HG02588 (cell line): Measurements from ENCODE around the gene MRC1.

ENCODE experiments used
- ATAC-seq: cut with Tn5 transposase; IDR thresholded peaks from one replicate; pipeline ENCODE4 v1.9.1; 2021; ENCODE audit warnings: mild to moderate bottlenecking, moderate library complexity; ENCODE audit not compliant: unreplicated experiment

MRC1 gene

DNA sequence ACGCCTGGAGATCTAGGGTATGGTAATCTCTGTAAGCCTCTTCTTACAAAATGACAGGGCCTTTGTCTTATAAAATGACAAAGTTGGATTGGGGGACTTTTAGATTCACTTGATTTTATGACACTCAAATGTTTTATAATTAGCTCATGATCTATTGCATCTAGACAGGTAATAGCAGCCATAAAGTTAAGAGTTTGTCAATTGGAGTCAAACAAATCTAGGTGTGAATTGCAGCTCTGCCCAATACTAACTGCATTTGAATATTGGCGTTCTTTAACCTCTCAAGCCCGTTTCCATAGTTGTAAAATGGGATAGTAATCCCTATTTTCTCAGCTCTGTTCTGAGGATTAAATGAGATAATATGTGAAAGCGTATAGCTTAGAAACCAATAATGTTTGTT lies 14.1 kb upstream of the MRC1 start:
- ATAC-seq = no peak

DNA sequence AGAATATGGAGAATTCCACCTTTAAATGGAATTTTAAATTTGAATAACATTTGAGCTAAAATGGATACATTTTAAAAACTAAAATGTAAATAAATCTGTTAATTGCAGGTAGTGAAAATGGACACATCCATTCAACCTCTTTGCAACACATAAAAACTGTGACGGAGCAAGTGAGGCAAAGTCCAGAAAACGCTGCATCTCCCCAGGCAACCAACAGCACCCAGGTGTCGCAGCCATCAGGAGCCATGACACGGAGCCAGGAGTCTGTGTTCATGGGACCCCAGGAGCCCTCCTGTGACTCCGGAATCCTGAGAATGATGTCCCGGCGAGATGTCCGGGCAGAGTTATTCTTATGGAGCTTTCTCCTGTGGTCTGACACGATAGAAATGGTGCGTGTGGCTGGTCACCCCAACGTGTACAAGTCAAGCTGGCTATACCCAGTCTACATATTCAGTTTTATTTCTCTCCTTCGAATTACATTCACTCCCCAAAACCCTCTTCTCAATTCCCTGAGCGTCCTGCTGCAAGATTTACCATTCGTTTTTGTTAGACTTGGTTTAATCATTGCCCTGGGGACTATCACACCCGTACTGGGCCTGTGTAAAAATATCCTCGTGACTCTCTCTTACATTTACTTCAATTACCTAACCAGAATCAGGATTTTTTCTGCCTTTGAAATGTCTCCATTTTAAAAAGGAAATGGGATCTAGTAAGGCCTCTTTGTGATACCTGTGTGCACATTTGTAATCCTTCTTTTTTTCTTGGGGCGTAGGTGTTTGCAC lies 13.1 kb upstream of the MRC1 start:
- no peak for ATAC-seq

DNA sequence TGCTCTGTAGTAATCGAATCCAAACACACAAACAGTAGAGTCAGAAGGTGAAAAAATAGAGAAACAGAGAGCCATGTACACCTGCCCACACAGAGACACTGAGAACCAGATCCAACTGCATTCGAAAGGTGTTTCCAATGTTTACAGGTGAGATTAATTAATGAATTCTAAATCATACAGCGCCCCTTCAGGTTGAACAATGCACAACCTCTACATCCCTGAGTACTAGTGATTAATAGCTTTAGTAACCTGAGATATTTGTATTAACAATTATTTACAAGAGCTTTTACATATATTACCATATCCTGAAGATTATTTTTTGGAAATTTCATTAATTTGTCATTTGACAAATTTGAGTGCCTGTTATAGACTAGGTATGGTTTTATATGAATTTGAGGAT lies 7.6 kb upstream of the MRC1 start:
- no peak for ATAC-seq

DNA sequence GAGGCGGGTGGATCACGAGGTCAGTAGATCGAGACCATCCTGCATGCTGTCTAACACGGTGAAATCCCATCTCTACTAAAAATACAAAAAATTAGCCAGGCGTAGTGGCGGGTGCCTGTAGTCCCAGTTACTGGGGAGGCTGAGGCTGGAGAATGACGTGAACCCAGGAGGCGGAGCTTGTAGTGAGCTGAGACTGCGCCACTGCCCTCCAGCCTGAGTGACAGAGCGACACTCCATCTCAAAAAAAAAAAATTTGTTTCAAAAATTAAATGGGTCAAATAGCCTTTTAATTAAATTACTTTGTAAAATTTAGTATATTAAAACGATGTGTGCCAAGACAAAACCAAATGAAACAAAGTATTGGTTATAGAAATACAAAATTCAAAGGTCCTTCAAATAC lies 6.8 kb upstream of the MRC1 start:
- no peak for ATAC-seq

DNA sequence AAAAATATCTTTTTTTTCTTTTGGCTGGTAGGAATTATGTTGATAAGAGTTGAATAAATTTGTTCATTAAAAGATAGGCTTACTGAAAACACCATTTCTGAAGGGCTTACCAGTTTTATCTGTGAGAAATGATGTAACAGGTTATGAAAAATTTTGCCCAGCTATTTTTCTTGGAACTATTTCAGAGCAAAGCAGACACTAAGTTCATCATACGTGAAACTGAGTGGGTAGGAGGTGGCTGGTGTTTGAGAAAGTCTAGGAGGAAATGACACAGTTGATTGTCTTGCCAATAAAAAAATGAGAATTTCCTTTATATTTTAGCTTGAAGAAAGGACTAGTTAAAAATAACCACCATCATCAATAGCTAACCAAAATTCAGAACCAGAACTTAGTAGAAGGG lies 6.2 kb upstream of the MRC1 start:
- ATAC-seq = no peak

DNA sequence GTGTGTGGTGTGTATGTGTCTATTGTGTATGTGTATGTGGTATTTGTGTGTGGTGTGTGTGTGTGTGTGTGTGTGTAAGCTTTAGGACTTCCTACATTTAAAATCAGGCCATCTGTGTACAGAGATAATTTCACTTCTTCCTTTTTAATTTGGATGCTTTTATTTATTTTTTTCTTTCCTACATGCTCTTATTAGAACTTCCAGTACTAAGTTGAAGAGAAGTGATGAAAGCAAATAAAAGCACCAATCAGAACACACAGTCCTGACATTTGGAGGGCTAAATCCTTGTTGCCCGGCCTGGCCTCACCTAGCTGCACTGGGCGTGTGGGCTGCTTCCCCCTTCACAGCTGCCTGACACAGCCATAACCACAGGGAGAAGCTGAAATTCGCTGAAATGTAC lies 3.8 kb upstream of the MRC1 start:
- ATAC-seq = no peak

DNA sequence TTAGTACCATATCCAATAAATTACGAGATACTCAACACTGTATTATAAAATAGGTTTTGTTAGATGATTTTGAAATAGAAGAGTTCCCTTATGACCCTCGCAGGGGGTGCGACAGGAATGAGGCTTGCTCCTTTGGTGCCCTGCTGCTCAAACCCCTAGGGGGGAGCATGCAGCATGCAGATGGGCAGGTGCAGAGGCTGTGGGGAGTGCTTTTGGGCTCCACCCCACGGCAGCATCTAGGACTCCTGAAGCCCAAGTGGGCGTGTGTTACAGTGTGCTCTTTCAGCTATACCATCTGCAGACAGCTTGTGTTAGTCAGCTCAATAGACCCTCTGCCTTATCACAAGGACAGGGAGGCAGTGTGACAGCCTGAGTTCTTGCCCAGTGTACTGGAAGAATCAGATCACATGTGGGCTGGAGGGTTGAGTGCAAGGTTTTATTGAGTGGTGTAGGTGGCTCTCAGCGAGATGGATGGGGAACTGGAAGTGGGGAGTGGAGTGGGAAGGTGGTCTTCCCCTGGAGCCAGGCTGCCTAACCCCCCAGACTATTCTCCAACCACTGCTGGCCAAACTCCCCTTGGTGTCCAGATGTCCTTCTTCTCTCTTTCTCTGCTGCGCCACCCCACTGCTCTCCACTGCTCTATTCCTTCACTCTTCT lies 3.1 kb upstream of the MRC1 start:
- ATAC-seq = no peak

DNA sequence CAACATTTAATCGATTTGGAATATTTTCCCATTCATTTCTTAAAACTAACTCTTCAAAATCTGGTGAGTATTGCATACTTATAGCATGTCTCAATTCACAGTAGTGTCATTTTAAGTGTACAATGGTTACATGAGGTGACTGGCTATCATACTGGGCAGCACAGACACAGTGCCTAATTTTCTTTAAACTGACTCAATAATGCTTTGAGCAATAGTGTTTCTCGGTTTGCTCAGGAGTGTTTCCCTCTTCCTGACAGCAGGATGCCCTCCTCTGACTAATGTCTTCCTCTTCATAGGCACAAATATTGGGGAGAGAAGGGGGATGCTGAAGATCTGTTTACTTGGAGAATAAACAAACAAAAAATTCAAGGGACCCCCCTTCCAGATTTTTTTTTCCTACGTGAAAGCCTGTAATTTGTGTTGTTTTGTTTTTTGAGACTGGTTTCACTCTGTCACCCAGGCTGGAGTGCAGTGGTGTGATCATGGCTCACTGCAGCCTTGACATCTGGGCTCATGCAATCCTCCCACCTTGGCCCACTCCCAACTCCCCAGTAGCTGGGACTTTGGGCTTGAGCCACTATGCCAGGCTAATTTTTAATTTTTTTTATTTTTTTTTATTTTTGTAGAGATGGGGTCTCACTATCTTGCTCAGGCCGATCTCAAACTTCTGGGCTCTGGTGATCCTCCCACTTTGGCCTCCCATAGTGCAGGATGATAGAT lies 2.2 kb downstream of the MRC1 start:
- no peak for ATAC-seq

DNA sequence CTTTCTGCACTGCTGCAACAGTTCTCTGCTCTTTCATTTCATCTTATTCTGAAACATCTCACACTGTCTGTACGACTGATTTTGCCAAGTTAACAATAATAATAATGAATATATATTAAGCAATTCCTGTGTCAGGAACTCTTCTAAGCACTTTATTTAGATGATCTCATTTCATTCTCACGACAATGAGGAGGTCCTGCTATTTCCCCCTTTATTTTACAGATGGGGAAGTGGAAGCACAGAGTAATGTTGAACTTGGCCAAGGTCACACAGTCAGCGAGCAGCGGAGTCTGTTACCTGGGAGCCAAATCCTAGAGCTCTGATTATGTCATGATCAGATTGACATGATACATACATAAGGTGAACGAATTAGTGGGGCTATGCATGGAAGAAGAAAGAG lies 5.8 kb downstream of the MRC1 start:
- ATAC-seq = no peak

DNA sequence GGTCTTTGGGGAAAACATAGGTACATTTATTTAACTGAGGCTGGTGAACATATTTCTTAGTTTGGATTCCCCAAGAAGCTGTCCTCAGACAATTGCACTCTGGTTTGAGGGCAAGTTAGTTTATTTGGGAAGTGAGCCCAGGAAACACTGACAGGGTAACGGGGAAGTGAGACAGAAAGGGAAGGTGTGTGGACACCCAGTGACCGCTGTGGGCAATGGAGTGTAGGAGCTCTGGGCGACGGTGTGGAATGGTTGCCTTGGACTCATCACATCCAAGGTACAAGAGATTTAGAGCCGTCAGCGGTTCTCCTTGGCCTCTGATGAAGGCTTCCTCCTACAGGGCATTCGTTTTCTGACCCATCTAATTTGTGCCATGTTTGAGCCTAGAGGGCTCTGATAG lies 7.1 kb downstream of the MRC1 start:
- ATAC-seq = no peak

DNA sequence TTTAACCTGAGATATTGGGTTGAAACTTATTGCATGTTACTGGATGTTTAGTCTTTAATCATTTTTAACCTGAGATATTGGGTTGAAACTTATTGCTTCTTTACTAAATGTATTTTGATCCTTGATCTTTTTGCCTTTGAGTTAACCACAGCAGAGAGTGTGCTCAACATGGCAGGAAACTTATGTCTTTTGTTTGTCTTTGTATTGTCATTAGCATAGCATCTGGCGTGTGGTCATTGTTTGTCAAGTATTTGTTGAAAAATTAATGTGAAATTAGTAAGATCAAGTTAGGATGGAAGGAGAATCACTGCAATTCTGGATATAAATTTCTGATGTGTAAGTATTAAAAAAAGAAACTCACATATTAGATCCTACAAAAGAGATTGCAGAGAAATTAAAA lies 8.2 kb downstream of the MRC1 start:
- ATAC-seq = no peak

DNA sequence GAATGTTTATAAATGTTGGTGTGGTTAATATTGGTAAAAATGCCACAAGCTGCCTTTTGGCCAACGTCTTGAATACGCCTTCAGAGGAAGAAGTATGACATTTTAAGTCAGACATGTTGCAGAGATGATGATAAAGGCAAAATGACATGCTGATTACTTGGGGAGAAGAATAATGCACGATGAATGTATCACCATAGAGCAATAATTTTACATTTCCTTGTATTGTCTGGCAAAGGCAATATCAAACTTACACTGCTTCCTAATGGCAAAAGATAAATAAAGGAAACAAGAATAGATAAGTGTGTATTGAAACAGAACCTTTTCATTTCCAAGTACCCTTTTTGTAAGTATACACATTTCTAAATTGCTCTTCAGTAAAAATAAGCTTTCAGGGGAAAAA lies 8.6 kb downstream of the MRC1 start:
- ATAC-seq = no peak

DNA sequence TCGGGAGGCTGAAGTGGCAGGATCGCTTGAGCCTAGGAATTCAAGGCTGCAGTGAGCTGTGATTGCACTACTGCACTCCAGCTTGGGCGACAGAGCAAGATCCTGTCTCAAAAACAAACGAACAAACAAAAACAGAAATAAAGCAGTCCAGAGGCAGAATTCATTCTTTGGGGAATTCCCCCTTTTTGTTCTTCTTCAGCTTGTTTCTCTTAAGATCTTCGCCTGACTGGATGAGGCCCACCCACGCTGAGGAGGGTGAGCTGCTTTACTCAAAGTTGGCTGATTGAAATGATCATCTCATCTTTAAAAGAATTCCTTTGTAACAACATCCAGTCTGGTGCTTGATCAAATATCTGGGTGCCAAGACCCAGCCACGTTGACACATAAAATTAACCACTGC lies 10.7 kb downstream of the MRC1 start:
- ATAC-seq = no peak

DNA sequence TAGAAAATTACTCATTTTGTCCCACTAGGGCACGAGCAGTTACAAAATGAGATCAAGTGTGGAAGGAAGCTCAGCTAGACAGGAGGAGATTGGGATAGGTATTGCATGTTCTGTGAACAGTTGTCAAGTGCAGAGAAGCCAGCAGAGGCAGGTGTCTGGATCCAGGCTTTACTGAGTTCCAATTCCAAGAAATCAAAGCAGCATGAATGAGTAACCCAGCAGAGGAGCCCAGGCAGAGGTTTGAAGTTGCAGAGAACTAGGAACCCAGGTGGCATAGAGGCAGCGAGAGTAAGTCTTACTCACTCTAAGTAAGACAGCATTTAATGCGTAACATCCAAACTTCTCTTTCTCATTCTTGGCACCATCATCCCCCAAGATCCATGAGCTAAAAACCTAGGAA lies 11.8 kb downstream of the MRC1 start:
- ATAC-seq = no peak

DNA sequence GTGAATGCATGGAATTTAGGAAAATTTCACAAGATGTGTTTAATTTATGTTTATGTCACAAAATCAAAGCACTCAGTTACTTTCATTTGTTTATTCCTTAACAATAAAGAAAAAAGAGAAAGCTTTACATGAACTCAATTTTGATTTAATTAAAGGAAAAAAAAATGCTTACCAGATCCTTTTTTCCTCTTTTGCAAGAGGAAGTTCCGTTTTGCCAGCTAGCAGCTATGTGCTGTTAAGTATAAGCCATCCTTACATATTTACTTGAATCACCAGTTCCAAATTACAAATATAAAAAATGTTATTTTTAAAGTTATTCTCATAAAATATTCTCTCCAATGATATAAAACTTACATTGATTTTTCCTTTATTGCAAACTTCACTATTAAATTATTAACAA lies 12.7 kb downstream of the MRC1 start:
- ATAC-seq = no peak

DNA sequence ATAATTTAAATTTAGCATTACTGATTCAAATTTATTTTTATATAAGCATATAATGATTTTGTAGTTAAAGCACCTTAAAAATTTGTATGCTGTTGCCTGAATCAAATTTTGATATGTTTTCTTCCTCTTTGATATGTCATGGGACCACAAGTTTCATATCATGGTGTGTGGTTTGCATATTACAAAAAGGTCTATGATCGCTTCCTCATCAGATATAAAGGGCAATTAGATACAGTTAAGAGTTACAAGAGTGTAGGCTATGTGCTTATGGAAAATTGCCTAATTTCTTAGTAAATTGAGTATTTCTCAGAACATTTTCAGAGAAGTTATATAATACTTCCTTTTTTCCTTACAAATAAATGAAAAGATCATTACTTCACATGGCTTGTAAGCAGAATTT lies 22.2 kb downstream of the MRC1 start:
- ATAC-seq = no peak

DNA sequence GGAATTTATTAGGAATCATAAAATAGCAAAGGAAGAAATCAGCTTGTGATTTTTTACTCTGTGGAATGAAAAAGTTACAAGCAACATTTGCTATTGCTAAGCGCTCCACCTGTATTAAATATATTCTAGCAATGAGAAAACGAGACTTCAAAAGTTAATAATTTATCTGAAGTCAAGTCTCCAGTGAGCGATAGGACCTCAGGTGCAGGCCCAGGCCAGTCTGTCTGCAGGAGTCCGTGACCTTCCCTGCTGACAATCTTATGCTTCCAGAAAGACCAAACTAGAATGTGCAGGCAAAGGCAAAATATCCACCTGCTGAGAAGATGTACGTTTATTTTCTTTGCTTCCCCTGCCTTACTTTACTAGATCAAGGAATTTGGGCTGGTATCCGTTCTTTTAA lies 22.7 kb downstream of the MRC1 start:
- no peak for ATAC-seq

DNA sequence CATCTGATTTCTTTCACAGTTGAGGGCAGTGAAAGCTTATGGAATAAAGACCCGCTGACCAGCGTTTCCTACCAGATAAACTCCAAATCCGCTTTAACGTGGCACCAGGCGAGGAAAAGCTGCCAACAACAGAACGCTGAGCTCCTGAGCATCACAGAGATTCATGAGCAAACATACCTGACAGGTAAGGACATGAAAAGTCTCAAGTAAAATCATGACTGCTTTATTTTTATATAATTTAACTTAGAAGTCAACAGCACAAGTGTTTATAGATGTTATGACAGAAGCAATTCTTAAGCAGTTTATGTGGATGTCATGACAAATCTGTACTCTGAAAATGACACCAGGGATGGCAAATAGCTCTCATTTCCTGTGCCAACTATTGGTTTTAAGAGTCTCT lies 24.5 kb downstream of the MRC1 start:
- no peak for ATAC-seq

DNA sequence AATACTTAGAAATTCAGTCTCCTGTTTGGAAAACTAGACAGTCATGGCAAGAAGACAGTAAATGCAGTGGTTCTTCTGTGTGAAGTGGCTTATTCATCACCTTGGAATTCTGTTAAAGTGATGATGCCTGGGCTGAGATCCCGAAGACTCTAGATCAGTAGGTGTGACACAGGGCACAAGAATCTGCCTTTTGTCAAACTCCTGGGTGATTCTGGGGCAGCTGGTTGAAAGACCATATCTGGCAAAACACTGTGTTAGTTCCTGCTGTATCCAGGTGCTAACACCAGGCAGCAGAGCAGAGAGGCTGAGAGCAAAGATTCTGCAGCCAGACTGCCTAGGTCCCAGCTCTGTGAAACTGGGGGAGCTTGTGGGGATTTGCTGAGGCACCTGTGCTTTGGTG lies 26.5 kb downstream of the MRC1 start:
- no peak for ATAC-seq

DNA sequence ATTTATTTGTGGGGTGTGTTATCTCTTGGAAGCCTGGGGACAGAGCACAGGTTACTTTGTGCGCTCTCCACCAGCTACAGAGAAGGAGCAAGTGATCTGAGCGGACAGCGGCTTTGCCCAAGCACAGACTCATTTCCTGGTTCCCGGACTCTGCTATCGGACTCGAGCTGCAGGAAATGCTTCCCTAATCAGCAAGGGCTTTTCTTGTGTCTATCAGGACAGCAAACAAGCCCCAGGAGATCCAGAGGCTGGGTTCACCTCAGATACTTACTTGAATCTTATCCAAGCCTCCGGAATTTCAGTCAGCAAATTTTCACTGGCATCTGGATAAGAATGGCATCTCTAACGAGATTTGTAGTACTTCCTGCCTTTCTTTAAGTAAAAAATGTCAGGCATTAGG lies 27.8 kb downstream of the MRC1 start:
- no peak for ATAC-seq

DNA sequence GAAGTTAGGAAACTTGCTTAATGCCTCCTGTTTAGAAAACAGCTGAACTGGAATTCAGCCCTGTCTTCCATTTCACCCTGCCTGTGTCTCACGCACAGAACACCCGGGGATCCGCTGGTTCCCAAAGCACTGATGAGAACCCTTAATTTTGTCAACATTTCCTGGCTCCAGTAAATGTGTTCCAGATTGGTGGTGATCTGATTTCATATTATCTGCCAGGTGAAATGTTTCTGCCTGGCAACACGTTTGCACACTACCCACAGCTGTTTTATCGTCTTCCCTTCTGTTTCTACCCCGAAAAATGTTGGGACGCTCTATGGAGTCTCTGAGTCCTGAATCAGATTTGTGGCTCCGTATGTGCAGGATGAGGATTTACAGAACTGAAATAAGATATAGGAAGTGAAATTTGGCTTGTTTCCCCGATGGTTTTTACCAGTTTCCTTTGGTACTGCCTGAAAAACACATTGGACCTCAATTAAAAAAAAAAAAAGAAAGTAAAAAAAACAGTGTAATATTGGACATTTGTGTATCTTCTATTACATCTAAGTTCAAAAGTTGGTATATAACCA lies 29.0 kb downstream of the MRC1 start:
- ATAC-seq = no peak

DNA sequence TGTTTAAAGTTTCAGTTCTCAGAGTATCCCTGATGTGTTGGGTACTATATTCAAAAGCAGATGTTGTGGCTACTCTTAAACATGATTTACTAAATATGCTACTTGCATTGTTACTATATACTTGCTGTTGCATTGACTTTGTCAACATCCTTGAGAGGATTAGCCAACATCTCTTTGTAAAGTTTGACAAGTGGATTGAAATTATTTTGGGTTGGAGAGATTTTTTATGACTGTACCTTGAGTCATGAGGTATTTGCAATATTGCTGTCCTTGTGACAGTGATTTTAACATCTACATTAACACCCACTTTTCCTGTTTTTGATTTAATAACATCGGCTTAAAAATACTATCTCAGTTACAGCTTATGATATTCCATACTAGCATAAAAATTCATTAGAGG lies 31.9 kb downstream of the MRC1 start:
- ATAC-seq = no peak
